HG02973 (cell line): ENCODE measurements around the gene MYO5C.
"Not testable (repeated sequence)": the region's sequence is repeated elsewhere in the genome, so short reads cannot be mapped to it uniquely, and the experiment has no call there.

ENCODE experiments used
- ATAC-seq: cut with Tn5 transposase; IDR thresholded peaks from one replicate; pipeline ENCODE4 v1.9.1; 2021; ENCODE audit warnings: moderate library complexity; ENCODE audit not compliant: unreplicated experiment

MYO5C gene

GRCh38 chr15:52243697-52244555, 51.7 kb downstream of the MYO5C start:
- ATAC-seq = no peak

- no peak for ATAC-seq
These were observed 52.3 kb downstream of the MYO5C start for GRCh38 chr15:52243286-52243685.

GRCh38 chr15:52241489-52241888, 54.1 kb downstream of the MYO5C start:
- ATAC-seq = no peak

- ATAC-seq = no peak
These were observed 55.4 kb downstream of the MYO5C start for GRCh38 chr15:52240166-52240565.

- ATAC-seq = not testable (repeated sequence)
These were observed 56.5 kb downstream of the MYO5C start for GRCh38 chr15:52238989-52239525.

- ATAC-seq = no peak
These were observed 57.5 kb downstream of the MYO5C start for GRCh38 chr15:52238149-52238548.

- ATAC-seq = no peak
These were observed 59.6 kb downstream of the MYO5C start for GRCh38 chr15:52236013-52236412.

- ATAC-seq = no peak
These were observed 60.7 kb downstream of the MYO5C start for GRCh38 chr15:52234596-52235541.

GRCh38 chr15:52233405-52233804, 62.2 kb downstream of the MYO5C start:
- peak; percentile 34 for ATAC-seq

- ATAC-seq = peak; percentile 71
These were observed 63.3 kb downstream of the MYO5C start for GRCh38 chr15:52232327-52232726.

GRCh38 chr15:52230073-52230472, 65.5 kb downstream of the MYO5C start:
- ATAC-seq = no peak

GRCh38 chr15:52228921-52229320, 66.7 kb downstream of the MYO5C start:
- ATAC-seq = peak; percentile 37

- peak; percentile 73 for ATAC-seq
These were observed 68.1 kb downstream of the MYO5C start for GRCh38 chr15:52227456-52227855.

- no peak for ATAC-seq
These were observed 70.4 kb downstream of the MYO5C start for GRCh38 chr15:52225230-52225629.

GRCh38 chr15:52224211-52224610, 71.4 kb downstream of the MYO5C start:
- no peak for ATAC-seq

GRCh38 chr15:52221730-52222129, 73.9 kb downstream of the MYO5C start:
- ATAC-seq = peak; percentile 65

- ATAC-seq = peak; percentile 44
These were observed 74.5 kb downstream of the MYO5C start for GRCh38 chr15:52220937-52221660.

- no peak for ATAC-seq
These were observed 75.4 kb downstream of the MYO5C start for GRCh38 chr15:52220251-52220650.

- ATAC-seq = no peak
These were observed 76.8 kb downstream of the MYO5C start for GRCh38 chr15:52218816-52219215.

GRCh38 chr15:52218371-52218770, 77.2 kb downstream of the MYO5C start:
- ATAC-seq = no peak

GRCh38 chr15:52217186-52217585, 78.4 kb downstream of the MYO5C start:
- ATAC-seq = no peak
